Measurements from ENCODE around the gene CDH23.
A peak's percentile ranks its signal among the peaks of the same experiment; 100 is the strongest.

CDH23 gene

DNA sequence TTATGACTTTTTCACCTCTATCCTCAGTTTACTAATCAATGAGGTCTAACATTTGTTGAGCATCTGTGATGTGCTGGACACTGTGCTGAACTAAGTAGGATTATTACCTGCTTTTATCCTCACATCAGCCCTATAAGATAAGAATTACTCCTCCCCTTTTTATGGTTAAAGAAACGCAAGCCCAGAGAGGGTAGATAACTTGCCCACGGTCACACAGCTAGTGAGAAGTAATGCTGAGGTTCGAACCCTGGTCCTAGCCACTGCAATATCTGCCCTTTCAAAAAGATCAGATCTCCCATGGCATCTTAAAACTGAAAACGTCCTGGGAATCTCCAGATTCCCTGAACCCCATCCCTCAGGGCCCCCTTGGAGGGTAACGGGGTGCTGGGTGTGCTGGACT lies 204.6 kb downstream of the CDH23 start:
- no peak for DNase-seq (ENCODE audit: low read depth, low spot score)

DNA sequence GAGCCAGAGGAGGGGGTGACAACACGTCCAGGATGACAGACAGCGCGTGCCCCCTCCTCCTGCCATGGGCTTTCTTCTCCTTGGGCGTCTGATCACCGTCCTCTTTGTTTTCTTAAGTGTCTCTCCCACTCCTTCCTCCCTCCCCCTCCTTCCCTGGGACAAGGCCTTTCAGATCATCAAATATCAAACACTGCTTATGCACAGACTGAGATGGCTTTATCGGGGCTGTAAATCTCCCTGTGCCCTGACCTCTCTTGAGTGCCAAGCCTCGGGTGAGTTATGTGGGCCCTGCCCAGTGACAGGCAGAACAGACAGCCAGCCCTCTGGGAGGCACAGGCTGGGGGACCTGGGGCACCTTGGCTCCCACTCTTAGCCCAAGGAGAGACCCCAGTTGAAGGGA lies 206.4 kb downstream of the CDH23 start:
- no peak for DNase-seq (ENCODE audit: low read depth, low spot score)

DNA sequence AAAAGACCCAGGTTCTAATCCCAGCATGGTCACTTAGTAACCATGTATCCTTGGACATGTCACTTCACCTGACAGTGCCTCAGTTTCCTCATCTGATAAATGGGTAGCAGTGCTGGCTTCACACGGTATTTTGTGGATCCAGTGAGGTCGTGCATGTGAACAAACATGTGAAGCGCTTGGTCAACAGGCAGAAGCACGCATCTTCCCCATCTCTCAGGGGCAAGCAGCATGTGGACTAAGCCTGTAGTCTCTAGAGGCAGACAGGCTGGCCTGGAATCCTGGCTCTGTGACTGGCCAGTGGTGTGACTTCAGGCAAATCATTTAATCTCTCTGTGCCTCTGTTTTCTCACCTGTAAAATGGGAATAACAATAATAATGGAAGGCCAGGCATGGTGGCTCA lies 207.0 kb downstream of the CDH23 start:
- DNase-seq (ENCODE audit: low read depth, low spot score), result no peak

DNA sequence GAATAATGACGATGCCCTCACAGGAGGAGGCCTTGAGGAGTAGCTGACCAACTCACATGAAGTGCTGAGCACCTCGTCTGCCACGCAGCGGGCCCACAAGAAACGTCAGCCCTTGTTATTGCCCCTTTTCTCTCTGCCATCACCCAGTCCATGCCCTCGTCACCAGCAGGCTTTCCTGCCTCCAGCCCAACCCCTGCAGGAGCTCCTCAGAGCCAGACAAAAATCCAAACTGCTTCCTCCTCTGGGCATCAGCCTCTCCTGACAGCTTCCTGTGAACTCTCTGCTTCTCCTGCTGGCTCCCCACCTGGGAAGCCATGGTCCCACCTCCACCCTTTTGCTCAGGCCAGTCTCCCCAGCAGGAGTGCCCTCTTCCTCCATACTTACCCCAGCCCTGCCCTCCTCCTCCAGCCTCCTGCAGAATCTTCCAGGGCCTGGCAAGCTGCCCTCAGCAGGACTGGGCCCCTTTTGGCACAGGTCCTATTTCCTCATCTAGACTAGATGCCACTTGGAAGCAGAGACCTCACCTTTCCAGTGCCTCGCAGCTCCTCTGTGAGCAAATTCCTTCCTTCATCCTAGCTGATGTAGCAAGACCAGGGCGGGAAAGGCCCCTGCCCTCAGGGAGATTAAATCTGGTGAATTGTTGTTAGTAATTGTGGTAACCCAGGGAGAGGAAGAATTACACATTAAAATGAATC lies 207.8 kb downstream of the CDH23 start:
- DNase-seq (ENCODE audit: low read depth, low spot score), result no peak

DNA sequence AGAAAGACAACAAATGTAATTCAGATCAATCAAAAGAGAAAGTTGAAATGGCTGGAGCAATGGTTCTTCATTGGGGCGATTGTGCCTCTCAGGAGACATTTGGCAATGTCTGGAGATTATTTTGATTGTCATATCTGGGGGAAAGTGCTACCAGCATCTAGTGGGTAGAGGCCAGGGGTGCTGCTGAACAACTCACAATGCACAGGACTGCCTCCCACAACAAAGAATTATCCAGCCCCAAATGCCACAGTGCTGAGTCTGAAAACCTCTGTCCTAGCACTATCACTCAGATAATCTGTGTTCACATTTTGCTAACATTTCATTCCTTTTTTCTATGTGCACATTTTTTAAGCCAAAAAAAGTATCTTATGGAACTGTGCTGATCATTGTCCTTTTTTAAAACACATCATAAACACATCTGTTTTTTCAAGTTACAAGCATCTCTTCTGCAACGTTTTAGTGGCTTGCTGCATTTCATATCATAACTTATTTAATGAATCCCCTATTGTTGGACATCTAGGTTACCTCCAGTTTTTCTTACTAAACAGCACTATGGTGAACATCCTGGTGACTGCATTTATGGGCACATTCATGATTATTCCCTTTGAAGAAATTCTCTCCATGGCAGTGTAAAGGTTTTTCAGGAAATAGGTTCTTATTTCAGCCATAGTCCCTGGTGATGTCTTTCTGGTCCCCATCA lies 208.7 kb downstream of the CDH23 start:
- no peak for DNase-seq (ENCODE audit: low read depth, low spot score)

DNA sequence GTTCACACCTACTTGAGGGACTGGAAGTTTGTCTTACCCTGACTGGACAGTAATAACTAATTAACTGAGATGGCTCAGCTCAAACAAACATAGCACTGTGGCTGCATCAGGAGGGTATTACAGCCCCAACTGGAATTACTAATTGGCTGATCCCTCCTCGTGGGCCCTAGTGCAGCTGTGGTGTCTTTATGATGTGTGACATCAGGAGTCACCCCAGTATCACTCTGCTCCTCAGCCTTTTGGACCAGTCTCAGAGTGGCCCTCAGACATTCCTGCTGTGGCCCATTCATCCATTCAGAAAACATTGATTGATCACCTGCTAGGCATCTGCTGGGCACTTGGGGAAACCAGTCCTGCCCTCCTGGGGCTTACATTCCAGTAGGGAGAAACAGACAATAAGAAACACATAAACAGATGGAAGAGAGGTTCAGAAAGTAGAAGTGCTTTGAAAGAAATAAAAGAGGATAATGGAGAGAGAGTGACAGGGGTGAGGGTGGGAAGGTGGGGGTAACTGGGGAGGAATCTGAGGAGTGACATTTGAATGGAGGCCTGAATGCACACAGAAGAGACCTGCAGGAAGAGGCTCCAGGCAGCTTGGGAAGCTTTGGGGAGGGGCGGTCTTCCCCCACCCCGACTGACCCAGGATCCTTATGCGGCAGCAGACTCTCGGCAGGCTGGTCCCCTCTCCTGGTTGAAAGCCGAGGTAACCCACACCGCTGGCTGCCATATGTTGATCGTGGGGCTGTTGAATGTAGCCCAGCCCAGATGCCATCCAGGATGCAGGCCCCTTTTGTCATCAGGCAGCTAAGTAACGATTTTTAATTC lies 209.7 kb downstream of the CDH23 start:
- no peak for DNase-seq (ENCODE audit: low read depth, low spot score)

DNA sequence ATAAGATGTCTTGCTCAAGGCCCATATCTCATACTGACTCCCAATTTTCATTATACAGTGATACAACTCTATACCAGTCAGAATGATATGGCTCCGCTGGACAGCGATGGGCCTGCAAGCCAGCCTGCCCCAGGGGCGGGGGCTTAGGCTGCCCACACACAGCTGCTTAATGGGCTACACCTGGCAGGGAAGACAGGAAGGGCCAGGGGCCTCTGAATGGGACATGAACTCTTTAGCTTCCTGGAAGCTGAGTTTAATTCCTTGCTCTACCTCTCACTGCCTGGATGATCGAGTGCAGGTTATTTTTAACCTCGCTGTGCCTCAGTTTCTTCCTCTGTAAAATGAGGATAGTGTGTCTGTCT lies 210.3 kb downstream of the CDH23 start:
- DNase-seq (ENCODE audit: low read depth, low spot score), result no peak

DNA sequence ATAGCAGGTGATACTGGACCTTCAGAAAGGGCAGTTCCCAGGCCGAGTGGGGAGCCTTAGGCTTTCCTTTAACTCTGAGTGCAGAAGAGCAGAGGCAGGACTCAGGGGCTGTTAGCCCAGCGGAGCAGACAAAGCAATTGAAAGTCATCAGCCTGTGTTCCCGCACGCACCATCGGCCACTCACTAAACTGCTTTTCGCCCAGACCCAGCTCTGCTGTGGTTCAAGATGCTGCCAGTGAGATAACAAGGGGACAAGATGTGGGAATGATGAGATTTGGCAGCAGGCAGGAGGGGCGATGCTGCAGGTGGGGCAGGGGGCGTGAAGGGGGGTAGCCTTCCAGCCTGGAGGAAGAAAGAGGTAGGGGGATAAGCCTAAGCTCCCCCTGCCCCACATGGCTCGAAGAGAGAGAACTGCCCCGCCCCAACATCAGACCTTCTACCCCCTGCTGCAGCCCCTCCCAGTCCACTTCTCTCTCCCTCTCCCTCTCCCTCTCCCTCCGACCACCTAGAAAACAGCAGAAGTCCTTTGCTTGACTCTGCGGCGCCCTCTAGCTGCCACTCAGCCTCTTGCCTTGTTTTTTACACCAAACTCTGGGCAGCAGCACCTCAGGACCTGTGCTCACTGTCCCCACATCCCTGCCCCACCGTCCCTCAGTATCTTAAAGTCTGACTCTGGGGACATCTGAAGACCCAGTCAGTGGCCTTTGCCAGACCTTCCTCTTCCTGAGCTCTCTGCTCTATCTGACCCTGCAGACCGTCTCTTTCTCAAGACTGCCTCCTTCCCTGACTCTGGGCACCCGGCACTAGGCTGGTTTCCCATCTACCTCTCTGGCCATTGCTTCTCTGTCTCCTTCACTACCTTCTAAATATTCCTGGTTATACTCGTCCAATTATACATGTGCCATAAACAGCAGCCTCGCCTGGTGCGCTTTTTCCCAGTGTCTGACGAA lies 212.4 kb downstream of the CDH23 start:
- peak; percentile 22 for DNase-seq (ENCODE audit: low read depth, low spot score)

DNA sequence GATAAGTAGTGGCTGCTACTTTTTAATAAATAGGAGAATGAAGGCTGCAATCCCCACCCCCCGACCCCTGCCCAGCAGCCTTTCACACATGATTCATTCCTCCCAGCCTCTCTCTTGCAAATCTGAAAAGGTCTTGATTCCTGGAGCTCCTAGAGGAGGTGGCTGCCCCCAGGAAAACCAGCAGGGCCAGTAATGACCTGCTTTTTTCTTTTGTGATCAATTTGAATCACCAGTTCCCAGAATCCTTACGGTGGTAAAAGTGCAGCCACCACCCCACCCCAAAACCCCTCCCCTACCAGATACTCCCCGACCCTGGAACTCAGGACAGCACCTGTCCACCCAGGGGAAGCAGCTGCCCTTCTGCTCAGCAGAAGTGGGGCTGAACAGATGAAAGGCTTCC lies 213.9 kb downstream of the CDH23 start:
- no peak for DNase-seq (ENCODE audit: low read depth, low spot score)

DNA sequence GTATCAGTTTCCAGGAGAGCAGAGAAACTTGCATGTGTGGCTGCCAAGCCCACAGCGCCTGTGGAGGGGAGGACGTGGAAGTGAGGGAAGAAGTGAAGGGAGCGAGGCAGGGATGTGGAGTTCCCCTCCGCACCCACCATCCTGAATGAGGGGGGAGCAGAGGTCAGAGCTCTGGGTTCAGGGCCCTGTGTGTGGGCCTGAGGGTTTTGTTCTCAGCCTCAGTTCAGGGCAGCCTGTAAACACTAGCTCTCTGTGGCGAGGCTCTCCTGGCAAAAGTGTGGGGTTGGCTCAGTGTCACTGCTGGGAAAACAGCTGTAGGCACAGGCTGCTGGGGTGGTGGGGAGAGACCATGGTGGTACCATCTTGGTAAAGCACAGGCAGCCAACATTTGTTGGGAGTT lies 214.4 kb downstream of the CDH23 start:
- DNase-seq (ENCODE audit: low read depth, low spot score), result no peak

DNA sequence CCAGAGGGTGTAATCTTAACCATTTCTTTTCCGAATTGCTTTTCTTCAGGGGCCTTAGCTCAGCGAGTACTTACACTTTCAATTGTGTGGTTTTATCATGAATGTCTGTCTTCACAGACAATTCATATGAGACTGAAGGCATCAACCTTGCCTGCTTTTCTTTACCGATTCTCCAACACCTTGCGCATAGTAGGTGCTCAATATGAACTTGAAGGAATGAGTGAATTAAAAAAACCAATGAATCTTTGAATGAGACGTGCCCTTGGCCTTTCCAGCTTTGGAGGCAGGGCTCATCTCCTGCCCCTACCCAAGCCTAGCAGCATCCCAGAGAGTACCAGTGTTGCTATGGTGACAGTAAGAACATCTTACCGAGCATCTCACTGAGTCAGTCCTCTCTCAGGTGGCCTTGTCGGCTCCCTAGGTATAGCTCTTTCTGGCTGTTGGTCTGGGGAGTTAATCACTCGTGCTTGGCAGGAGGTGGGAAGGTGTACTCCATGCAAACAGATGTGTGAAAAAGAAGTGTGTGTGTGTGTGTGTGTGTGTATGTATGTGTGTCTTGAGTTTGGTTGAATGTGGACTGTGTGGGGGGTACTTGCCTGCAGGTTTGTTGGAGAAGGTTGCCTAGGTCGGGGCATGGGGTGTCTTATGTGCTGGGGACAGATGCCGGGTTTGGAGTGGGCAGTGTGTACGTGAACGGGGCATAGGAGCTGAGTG lies 215.1 kb downstream of the CDH23 start:
- no peak for DNase-seq (ENCODE audit: low read depth, low spot score)

DNA sequence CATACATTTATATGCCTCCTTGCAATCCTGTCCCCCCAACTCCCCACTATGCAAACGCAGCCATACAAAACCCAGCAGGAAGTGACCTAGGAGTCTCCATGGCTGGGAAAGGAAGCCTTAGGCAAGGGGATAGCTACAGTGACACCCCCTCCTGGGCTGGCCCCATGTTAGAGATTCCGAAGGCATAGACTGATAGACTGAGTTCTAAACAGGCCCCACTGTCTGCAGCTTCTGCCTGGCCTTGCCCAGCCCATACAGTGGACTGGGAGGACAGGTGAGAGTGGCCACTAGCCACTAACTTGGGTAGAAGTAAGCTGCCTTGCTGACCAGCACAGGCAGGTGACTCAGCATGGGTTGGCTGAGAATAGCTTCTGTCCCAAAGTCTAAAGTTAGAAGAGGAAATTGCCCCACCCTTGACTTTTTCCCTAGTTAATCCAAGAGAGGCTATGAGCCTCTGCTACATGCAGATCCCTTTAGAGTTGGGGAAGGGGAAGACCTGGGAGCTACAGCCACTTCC lies 216.6 kb downstream of the CDH23 start:
- DNase-seq (ENCODE audit: low read depth, low spot score), result no peak

DNA sequence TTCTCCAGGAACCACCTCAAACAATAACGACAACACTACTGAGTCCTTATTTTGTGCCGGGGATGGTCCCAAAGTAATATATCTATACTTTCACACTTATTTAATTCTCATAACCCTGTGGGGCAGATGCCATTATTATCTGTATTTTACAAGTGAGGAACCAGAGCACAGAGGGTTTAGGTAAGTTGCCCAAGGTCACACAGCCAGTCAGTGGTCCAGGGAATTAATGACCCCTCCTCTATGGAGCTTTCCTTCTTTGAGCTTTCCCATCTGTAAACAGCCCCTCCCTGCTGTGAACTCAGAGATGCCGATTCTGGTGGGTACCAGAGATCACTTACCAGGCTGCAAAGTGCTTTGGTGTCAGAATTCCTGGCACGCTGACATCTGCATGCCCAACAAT lies 217.2 kb downstream of the CDH23 start:
- no peak for DNase-seq (ENCODE audit: low read depth, low spot score)

DNA sequence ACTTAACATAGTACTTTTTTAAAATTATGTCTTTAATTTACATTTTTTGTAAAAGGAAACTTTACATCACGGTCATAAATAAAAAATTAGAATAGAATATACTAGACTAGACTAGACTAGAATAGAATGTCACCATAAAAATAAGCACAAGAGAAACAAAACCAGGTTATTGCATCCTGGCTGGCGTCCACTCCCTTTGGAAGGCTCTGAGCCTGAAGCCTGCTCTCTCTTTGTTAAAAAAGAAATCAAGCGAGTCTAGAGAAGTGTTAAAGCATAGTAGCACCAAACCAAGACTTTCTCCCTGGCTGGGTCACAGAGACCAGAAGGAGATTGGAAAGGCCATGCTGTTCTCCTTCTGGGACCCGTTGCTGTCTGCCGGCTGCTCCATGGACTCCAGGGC lies 218.2 kb downstream of the CDH23 start:
- DNase-seq (ENCODE audit: low read depth, low spot score), result no peak

DNA sequence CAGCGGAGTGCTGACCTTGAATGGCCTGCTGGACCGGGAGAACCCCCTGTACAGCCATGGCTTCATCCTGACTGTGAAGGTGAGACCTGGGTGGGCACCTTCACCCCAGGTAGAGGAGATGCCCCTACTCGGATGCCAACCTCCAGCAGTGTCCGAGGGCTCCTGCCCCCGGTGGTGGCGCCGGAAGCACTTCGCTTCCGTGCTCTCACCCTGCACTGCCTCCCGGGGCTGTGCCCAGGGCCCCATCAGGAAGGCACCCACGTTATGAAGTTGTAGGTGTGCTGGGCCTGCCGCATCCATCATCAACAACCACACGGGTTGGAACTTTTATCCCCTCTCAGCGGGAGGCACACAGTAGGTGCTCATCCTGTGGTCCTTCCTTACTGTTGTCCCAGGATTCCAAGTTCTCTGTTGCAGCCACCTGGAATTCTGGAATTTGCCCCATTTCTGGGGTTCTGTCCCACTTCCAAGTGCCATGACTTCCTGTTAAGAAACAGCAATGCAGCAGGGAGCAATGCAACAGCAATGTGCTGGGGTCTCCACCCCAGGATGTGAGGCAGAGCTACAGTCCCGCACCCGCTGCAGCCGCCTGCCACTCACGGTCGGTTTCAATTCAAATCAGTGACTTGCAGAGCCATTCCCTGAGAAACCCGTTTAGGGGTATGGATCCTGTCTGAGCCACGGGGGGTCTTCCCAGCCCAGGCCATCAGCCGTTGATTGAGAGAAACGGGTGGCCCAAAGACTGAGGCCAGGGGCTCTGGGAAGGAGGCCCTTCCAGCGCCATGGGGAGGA lies 219.0 kb downstream of the CDH23 start:
- no peak for DNase-seq (ENCODE audit: low read depth, low spot score)

DNA sequence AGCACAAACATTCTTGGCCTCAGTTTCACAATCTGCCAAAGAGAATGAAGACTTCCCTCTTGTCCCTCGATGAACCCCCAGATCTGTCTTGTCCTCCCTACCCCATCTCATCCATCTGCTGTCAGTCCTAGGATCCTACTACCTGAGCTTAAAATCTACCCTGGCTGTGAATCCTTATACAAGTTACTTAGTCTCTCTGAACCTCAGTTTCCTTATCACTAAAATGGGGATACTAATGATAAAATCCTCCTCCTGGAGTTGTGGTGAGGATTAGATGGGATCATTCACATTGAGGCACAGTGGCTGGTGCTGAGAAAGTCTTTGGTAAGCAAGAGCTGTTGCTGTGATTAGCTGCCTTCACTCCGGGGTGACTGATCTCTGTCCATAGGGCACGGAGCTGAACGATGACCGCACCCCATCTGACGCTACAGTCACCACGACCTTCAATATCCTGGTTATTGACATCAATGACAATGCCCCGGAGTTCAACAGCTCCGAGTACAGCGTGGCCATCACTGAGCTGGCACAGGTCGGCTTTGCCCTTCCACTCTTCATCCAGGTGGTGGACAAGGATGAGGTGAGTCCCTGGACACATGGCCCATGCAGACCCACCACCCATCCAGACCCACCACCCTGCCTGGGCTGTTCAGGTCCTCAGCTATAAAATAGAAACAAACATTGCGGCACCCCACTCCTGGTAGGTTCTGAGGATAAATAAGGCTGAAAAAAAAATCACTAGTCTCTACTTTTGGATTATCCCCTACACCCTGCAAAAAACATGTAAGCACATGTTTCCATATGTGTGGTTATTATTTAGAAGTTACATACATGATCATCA lies 220.3 kb downstream of the CDH23 start:
- DNase-seq (ENCODE audit: low read depth, low spot score), result no peak

DNA sequence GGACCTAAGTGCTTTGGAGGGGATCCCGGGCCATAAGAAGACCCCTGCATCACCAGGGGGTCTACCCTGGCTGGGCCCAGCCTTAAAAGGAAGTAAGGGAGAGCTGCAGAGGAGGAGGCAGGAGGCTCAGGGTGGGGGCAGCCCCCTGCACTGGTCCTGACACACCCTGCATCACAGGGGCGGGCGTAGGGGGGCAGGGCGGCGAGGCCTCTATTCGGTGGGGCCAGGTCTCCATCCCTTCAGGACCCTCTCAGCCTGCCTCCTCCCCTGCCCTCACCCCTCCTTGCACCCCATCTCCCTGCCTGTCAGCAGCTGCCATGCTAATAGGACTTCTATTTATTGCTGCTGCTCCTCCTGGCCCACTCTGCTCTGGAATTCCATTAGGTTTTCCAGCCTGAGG lies 221.5 kb downstream of the CDH23 start:
- DNase-seq (ENCODE audit: low read depth, low spot score), result no peak

DNA sequence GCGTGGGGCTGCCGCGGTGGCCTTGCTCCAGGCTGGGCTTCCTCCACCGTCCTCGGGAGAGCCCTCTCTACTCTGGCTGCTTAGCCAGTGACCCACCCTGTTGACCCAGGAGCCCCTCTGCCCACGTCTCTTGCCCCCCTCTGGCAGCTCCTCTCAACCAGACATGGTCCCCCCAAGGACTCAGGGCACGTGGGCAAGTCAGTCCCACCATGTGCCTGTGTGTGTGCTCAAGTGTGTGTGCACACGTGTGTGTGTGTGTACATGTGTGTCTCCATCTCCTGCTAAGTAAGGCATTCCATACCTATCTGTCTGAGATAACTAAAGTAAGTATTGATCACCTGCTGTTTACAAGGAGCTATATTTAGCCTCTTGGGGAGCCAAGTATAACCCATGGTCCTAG lies 221.9 kb downstream of the CDH23 start:
- no peak for DNase-seq (ENCODE audit: low read depth, low spot score)

DNA sequence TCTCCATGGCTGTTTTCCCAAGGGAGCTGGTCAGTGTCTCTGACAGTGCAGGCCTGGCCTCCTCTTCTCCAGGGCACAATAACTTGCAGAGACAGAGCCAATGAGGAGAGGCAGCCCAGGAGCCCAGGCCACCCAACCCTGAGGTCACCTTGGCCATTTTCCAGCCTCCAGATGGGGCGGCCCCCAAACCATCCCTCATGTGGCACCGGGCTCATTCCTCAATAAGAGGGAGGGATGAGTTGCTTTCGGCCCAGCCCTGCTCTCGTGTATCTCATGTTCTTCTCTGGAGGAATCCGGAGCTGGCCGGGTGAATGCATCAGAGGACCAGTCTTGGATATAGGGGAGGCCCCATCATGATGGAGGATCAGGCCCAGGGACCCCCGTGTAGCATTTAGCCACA lies 223.9 kb downstream of the CDH23 start:
- no peak for DNase-seq (ENCODE audit: low read depth, low spot score)

All from activated CD4-positive, CD25-positive, alpha-beta regulatory T cell treated with anti-CD3 and anti-CD28 coated beads, Interleukin-2, amount 50 U/mL, for 16 hours (primary cell).